A549 (cell line): ENCODE results near the gene RBBP8.

Experiments used
- CBX8 ChIP-seq: fragments of 200-600 bp; sonication (generic); IDR thresholded peaks from 2 replicates; pipeline ENCODE4 v1.6.1; 2016
- CEBPB ChIP-seq, 2 experiments: fragments of >200 bp in 1 of 2; sonication (Bioruptor Twin) in 1 of 2; formaldehyde crosslinking in 1 of 2; IDR thresholded peaks; 2 replicates each; pipeline ENCODE4 v1.6.1; 2012 to 2016
- CHD2 ChIP-seq: fragments of 150-350 bp; IDR thresholded peaks from 2 replicates; pipeline ENCODE4 v1.6.1; 2014; ENCODE audit warnings: low read length; ENCODE audit not compliant: partially characterized antibody
- ELK1 ChIP-seq: fragments of 150-350 bp; IDR thresholded peaks from 2 replicates; pipeline ENCODE4 v1.6.1; 2014; ENCODE audit warnings: low read depth, mild to moderate bottlenecking, low read length
- HDAC2 ChIP-seq: fragments of 200-600 bp; sonication (generic); IDR thresholded peaks from 2 replicates; pipeline ENCODE4 v1.6.1; 2016
- JUN ChIP-seq, 2 experiments: fragments of >200 bp; sonication (Bioruptor Twin); formaldehyde crosslinking; IDR thresholded peaks; 2 replicates in 1 of 2; 3 replicates in 1 of 2; pipeline ENCODE4 v1.6.1; 2016 to 2017
- JUNB ChIP-seq: fragments of >200 bp; sonication (Bioruptor Twin); formaldehyde crosslinking; IDR thresholded peaks from 2 replicates; pipeline ENCODE4 v1.6.1; 2016
- KDM1A ChIP-seq: fragments of 200-600 bp; sonication (generic); IDR thresholded peaks from 2 replicates; pipeline ENCODE4 v1.6.1; 2016; ENCODE audit warnings: low read depth, mild to moderate bottlenecking
- KDM5A ChIP-seq: fragments of 200-600 bp; sonication (generic); IDR thresholded peaks from 2 replicates; pipeline ENCODE4 v1.6.1; 2016; ENCODE audit warnings: antibody characterized with exemption, mild to moderate bottlenecking
- MAFK ChIP-seq: fragments of 450-650 bp; IDR thresholded peaks from 2 replicates; pipeline ENCODE4 v1.6.1; 2014; ENCODE audit not compliant: partially characterized antibody
- POLR2A ChIP-seq: IDR thresholded peaks from 2 replicates; pipeline ENCODE4 v1.6.1; 2012; ENCODE audit warnings: mild to moderate bottlenecking, low read length
- RCOR1 ChIP-seq: fragments of 150-350 bp; IDR thresholded peaks from 2 replicates; pipeline ENCODE4 v1.6.1; 2014; ENCODE audit warnings: antibody characterized with exemption, low read length, low read depth
- TF ChIP-seq, protein P1 (sequence below): fragments of >200 bp; sonication (Bioruptor Twin); formaldehyde crosslinking; IDR thresholded peaks from 3 replicates; pipeline ENCODE4 v1.5.1; 2016

DNA sequence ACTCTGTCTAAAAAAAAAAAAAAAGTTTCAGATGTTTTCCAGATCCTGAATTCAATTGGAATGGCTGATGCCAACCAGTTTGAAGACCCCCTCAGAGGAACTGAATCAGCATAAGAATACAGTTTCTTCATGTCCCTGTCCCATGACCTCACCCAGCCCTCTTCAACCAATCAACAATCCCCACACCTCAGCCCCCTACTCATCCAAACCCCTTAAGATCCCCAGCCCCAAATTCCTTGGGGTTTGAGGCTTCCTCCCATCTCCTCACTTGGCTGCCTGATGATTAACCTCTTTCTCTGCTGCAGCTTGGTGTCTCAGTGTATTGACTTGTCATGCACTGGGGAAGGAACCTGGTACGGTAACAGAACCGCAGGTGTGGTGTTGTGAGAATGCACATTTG, 104.5 kb downstream of the RBBP8 start:
- TF ChIP-seq HDAC2 = no peak
- no peak for TF ChIP-seq ELK1
- no peak for TF ChIP-seq KDM1A
- no peak for TF ChIP-seq MAFK
- no peak for TF ChIP-seq POLR2A
- TF ChIP-seq KDM5A = no peak
- TF ChIP-seq, protein P1, sequence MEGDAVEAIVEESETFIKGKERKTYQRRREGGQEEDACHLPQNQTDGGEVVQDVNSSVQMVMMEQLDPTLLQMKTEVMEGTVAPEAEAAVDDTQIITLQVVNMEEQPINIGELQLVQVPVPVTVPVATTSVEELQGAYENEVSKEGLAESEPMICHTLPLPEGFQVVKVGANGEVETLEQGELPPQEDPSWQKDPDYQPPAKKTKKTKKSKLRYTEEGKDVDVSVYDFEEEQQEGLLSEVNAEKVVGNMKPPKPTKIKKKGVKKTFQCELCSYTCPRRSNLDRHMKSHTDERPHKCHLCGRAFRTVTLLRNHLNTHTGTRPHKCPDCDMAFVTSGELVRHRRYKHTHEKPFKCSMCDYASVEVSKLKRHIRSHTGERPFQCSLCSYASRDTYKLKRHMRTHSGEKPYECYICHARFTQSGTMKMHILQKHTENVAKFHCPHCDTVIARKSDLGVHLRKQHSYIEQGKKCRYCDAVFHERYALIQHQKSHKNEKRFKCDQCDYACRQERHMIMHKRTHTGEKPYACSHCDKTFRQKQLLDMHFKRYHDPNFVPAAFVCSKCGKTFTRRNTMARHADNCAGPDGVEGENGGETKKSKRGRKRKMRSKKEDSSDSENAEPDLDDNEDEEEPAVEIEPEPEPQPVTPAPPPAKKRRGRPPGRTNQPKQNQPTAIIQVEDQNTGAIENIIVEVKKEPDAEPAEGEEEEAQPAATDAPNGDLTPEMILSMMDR = no peak
- no peak for TF ChIP-seq JUN (IDR thresholded peaks at IDR 0.05)
- no peak for TF ChIP-seq RCOR1
- TF ChIP-seq CBX8 = no peak
- no peak for TF ChIP-seq CHD2
- no peak for TF ChIP-seq JUNB
- TF ChIP-seq CEBPB (IDR thresholded peaks at IDR 0.05) = no peak
